ENCODE results near the gene DNAL4. TPM values are rescaled to one million over a fixed set of nuclear protein-coding genes. Genes with fewer than 3 reads are reported as not detected.
A peak's percentile ranks its signal among the peaks of the same experiment; 100 is the strongest.

The DNAL4 gene
- total RNA-seq, 1 donor from 2014 or later = 10.0 TPM

DNA sequence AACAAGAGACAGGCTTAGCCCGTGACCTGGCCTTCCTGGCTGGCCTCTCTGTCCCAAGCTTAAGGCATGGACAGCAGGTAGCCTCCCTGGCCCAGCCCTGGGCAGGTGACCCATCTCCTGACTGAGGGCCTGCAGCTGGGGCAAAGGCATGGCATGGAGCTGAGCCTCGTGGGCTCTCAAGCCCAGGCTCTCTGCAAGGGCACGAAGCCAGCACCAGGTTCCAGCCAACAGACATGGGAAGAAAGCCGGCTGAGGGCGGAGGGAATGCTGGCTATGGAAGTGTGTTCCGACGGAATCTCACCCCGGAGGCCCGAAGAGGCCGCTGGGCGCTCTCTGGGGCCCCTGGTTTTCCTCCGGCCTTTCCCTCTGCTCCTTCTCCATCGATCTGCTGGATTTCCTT is 12.9 kb downstream of the DNAL4 start:
- Histone ChIP-seq H3K4me3 (no peak overlapping the region), H3K4me1 (peaks cover 51% of the 10 kb centered on the region), H3K27ac (replicated peaks) (peak overlapping the region; percentile 93), H3K36me3 (peaks cover 22% of the 10 kb centered on the region), H3K27me3 (ENCODE audit: low read depth) (no peaks in the 10 kb centered on the region), H3K9me3 (replicated peaks) (no peaks in the 10 kb centered on the region)
- peak; percentile 77 for DNase-seq
- TF ChIP-seq, protein P1, sequence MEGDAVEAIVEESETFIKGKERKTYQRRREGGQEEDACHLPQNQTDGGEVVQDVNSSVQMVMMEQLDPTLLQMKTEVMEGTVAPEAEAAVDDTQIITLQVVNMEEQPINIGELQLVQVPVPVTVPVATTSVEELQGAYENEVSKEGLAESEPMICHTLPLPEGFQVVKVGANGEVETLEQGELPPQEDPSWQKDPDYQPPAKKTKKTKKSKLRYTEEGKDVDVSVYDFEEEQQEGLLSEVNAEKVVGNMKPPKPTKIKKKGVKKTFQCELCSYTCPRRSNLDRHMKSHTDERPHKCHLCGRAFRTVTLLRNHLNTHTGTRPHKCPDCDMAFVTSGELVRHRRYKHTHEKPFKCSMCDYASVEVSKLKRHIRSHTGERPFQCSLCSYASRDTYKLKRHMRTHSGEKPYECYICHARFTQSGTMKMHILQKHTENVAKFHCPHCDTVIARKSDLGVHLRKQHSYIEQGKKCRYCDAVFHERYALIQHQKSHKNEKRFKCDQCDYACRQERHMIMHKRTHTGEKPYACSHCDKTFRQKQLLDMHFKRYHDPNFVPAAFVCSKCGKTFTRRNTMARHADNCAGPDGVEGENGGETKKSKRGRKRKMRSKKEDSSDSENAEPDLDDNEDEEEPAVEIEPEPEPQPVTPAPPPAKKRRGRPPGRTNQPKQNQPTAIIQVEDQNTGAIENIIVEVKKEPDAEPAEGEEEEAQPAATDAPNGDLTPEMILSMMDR (IDR thresholded peaks at IDR 0.05; ENCODE audit: borderline replicate concordance) = no peak
- intact Hi-C loops (cut with micrococcal nuclease) = no loop called here

DNA sequence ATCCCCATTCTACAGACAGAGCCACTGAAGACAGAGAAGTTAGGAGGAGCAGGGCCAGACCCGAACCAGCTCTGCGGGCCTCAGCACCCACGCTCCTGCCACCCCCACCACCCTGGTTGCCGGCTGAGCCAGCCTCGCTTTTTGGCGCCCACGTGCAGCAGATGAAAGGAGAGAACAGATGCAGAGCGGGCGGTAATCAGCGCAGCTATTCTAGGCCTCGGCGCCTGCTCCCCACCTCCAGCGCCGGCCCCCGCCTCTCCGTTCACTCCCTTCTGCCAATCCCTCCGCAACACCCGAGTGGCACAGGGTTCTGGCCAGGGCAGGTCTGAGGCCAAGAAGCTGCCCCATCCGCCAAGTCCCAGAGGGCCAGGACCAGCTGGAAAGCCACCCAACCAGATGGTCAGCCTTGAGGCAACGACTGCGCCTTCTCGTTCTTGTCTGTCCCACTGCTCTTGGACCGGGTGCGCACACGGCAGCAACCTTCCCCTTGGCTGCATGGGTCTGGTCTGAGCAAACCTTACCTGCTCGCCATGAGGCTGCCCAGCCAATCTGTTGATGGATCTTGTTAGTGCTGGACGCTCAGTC is 16.8 kb downstream of the DNAL4 start:
- H3K9me3 ChIP-seq (replicated peaks) = no peaks in the 10 kb centered on the region
- H3K36me3 ChIP-seq = peaks cover 22% of the 10 kb centered on the region
- H3K4me3 ChIP-seq = no peak overlapping the region
- intact Hi-C loops (cut with micrococcal nuclease) = loop anchor here (10.0 kb wide), 1 partner anchor 338 kb away; no protein-coding TSS in a partner anchor
- no peak overlapping the region for H3K27ac ChIP-seq (replicated peaks)
- H3K27me3 ChIP-seq (ENCODE audit: low read depth) = no peaks in the 10 kb centered on the region
- H3K4me1 ChIP-seq = peaks cover 24% of the 10 kb centered on the region
- TF ChIP-seq, protein P1 (IDR thresholded peaks at IDR 0.05; ENCODE audit: borderline replicate concordance) = no peak
- DNase-seq = no peak

DNA sequence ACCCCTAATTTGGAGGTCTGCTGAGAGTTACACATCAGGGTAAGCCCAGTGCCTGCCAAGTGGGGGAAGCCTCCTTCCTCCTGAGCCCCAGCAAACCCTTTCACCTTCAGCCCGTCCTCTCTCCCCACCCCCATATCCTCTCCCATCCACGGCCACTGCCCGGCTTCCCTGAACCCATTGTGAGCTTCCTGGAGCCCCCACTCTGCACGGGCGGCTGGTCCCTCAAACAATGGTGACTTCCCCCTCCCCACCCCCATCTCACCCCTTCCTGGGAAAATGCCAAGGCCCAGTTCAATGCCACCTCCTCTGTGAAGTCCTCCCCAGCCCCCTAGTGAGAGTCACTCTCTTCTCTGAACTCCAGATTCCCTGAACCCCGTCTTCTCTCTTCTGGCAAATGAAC is 17.9 kb downstream of the DNAL4 start:
- Histone ChIP-seq H3K9me3 (replicated peaks) (no peaks in the 10 kb centered on the region), H3K27me3 (ENCODE audit: low read depth) (no peaks in the 10 kb centered on the region), H3K36me3 (peaks cover 19% of the 10 kb centered on the region), H3K4me3 (no peak overlapping the region), H3K27ac (replicated peaks) (no peak overlapping the region), H3K4me1 (peaks cover 13% of the 10 kb centered on the region)
- TF ChIP-seq, protein P1 (IDR thresholded peaks at IDR 0.05; ENCODE audit: borderline replicate concordance) = no peak
- DNase-seq = no peak
- intact Hi-C loops (cut with micrococcal nuclease) = loop anchor here (10.0 kb wide), 1 partner anchor 339 kb away; no protein-coding TSS in a partner anchor

DNA sequence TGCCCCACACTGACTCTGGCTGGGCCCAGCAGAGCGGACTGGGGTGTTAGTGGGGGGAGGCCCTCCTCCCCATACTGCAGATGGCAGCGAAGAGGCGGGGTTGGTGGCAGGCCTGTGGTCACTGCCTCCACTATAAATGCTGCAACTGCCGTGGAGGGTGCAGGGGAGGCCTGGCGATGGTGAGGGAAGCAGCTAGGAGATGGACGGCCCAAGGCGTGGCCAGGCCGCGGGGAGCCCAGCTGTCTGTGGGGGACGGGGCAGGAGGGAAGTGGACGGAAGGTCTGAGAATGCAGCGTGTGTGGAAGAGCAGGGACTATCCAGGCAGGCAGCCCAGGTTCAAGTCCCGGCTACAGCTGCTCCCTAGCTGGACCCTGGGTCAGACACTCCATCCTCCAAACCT is 18.3 kb downstream of the DNAL4 start:
- H3K4me3 ChIP-seq = no peak overlapping the region
- H3K36me3 ChIP-seq = peaks cover 15% of the 10 kb centered on the region
- no peaks in the 10 kb centered on the region for H3K9me3 ChIP-seq (replicated peaks)
- no peak for DNase-seq
- no peaks in the 10 kb centered on the region for H3K27me3 ChIP-seq (ENCODE audit: low read depth)
- intact Hi-C loops (cut with micrococcal nuclease) = loop anchor here (10.0 kb wide), 1 partner anchor 339 kb away; no protein-coding TSS in a partner anchor
- H3K4me1 ChIP-seq = peaks cover 8% of the 10 kb centered on the region
- TF ChIP-seq, protein P1 (IDR thresholded peaks at IDR 0.05; ENCODE audit: borderline replicate concordance) = no peak
- no peak overlapping the region for H3K27ac ChIP-seq (replicated peaks)

DNA sequence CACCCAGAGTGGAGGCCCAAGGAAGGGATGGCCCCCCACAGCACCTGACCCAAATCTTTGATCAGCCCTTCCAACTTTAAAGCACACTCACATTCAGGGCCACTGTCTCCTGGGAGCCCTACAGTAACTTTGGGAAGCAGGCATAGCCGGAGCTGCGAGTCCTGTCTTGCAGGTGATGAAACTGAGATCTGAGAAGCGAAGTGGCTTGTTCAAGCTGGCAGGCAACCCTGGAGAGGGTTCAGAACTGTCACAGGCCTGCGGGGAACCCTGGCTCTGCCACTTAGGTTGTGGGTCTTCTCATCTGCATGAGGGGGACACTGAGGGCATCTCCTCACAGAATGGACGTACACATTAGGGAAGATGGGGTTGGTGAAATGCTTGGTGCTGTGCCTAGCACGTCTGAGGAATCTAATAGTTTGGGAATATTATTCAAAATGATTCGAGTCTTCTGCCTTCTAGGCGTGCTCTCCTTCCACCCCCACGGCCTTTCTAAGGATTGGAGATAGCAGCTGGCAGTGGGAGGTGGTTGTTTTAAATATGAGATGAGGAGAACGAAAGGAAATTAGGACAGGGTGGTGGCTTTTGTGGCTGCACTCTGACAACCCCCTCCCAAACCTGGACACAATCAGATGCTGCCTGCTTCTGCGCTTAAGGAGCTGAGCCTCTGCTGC is 19.3 kb downstream of the DNAL4 start:
- no peak for DNase-seq

More for the DNA sequence above, 19.3 kb downstream of the DNAL4 start:
- TF ChIP-seq, protein P1 (IDR thresholded peaks at IDR 0.05; ENCODE audit: borderline replicate concordance) = no peak
- H3K4me3 ChIP-seq = no peak overlapping the region
- intact Hi-C loops (cut with micrococcal nuclease) = loop anchor here (10.0 kb wide), 1 partner anchor 340 kb away; no protein-coding TSS in a partner anchor
- H3K27me3 ChIP-seq (ENCODE audit: low read depth) = no peaks in the 10 kb centered on the region
- H3K9me3 ChIP-seq (replicated peaks) = no peaks in the 10 kb centered on the region
- no peak overlapping the region for H3K27ac ChIP-seq (replicated peaks)
- peaks cover 7% of the 10 kb centered on the region for H3K36me3 ChIP-seq
- no peaks in the 10 kb centered on the region for H3K4me1 ChIP-seq
